Measurements from ENCODE around the gene MEI1. TPM values are rescaled to one million over a fixed set of nuclear protein-coding genes. Genes with fewer than 3 reads are reported as not detected.

Gene MEI1
- total RNA-seq, 3 donors from 2014 or later, result 1.3 to 12.1 (median 4.3) TPM

- Histone ChIP-seq H3K27ac (no peak overlapping the region), H3K4me3 (no peak overlapping the region), H3K36me3 (no peaks in the 10 kb centered on the region), H3K9me3 (no peaks in the 10 kb centered on the region), H3K4me1 (no peaks in the 10 kb centered on the region), H3K27me3 (no peaks in the 10 kb centered on the region)
- DNase-seq (ENCODE audit: low spot score in 2 of 2), result no peak
- intact Hi-C loops (cut with DNase I; ENCODE audit: low total_unique reads), result no loop called here
- no peak for TF ChIP-seq POLR2AphosphoS5 (IDR thresholded peaks at IDR 0.05)
- TF ChIP-seq CTCF (IDR thresholded peaks at IDR 0.05), result no peak
- no peak for TF ChIP-seq POLR2A (IDR thresholded peaks at IDR 0.05)
These were observed 128.4 kb downstream of the MEI1 start for GRCh38 chr22:41827671-41828070.

- Histone ChIP-seq H3K36me3 (no peaks in the 10 kb centered on the region), H3K4me1 (no peaks in the 10 kb centered on the region), H3K27ac (no peak overlapping the region), H3K4me3 (no peak overlapping the region), H3K27me3 (no peaks in the 10 kb centered on the region), H3K9me3 (no peaks in the 10 kb centered on the region)
- intact Hi-C loops (cut with DNase I; ENCODE audit: low total_unique reads), result no loop called here
- DNase-seq (ENCODE audit: low spot score in 2 of 2), result no peak
- TF ChIP-seq POLR2A (IDR thresholded peaks at IDR 0.05) (no peak), CTCF (IDR thresholded peaks at IDR 0.05) (no peak), POLR2AphosphoS5 (IDR thresholded peaks at IDR 0.05) (no peak)
These were observed 129.2 kb downstream of the MEI1 start for GRCh38 chr22:41828516-41828915.

- TF ChIP-seq CTCF (IDR thresholded peaks at IDR 0.05), result no peak
- TF ChIP-seq POLR2A (IDR thresholded peaks at IDR 0.05), result no peak
- TF ChIP-seq POLR2AphosphoS5 (IDR thresholded peaks at IDR 0.05), result no peak
- Histone ChIP-seq H3K36me3 (no peaks in the 10 kb centered on the region), H3K27ac (no peak overlapping the region), H3K27me3 (no peaks in the 10 kb centered on the region), H3K9me3 (no peaks in the 10 kb centered on the region), H3K4me1 (no peaks in the 10 kb centered on the region), H3K4me3 (no peak overlapping the region)
- intact Hi-C loops (cut with DNase I; ENCODE audit: low total_unique reads), result no loop called here
- DNase-seq (ENCODE audit: low spot score in 2 of 2), result no peak
These were observed 130.9 kb downstream of the MEI1 start for GRCh38 chr22:41830174-41830573.

GRCh38 chr22:41831383-41831782 lies 132.1 kb downstream of the MEI1 start:
- H3K9me3 ChIP-seq, result no peaks in the 10 kb centered on the region
- H3K4me3 ChIP-seq, result no peak overlapping the region
- H3K27ac ChIP-seq, result peak overlapping the region in 1 of 2 donors; percentile 97
- H3K36me3 ChIP-seq, result no peaks in the 10 kb centered on the region
- no peaks in the 10 kb centered on the region for H3K4me1 ChIP-seq
- no peaks in the 10 kb centered on the region for H3K27me3 ChIP-seq
- DNase-seq (ENCODE audit: low spot score in 2 of 2), result peak in 1 of 2 donors; percentile 25
- TF ChIP-seq POLR2AphosphoS5 (IDR thresholded peaks at IDR 0.05), result no peak
- no peak for TF ChIP-seq CTCF (IDR thresholded peaks at IDR 0.05)
- no peak for TF ChIP-seq POLR2A (IDR thresholded peaks at IDR 0.05)
- intact Hi-C loops (cut with DNase I; ENCODE audit: low total_unique reads), result no loop called here

- H3K36me3 ChIP-seq, result no peaks in the 10 kb centered on the region
- no peaks in the 10 kb centered on the region for H3K27me3 ChIP-seq
- no peaks in the 10 kb centered on the region for H3K4me1 ChIP-seq
- TF ChIP-seq POLR2AphosphoS5 (IDR thresholded peaks at IDR 0.05), result no peak
- TF ChIP-seq POLR2A (IDR thresholded peaks at IDR 0.05), result no peak
- TF ChIP-seq CTCF (IDR thresholded peaks at IDR 0.05), result no peak
- no peaks in the 10 kb centered on the region for H3K9me3 ChIP-seq
- intact Hi-C loops (cut with DNase I; ENCODE audit: low total_unique reads), result no loop called here
- peak overlapping the region; percentile 94 to 97 for H3K27ac ChIP-seq
- H3K4me3 ChIP-seq, result peak overlapping the region; percentile 84 to 97 (median 90)
- DNase-seq (ENCODE audit: low spot score in 2 of 2), result no peak
These were observed 132.7 kb downstream of the MEI1 start for GRCh38 chr22:41831828-41832552.
